Transverse colon (tissue), 4 donors: Measurements from ENCODE around the gene PMIS2. TPM values are rescaled to one million over a fixed set of nuclear protein-coding genes. Genes with fewer than 3 reads are reported as not detected.
"Not testable (repeated sequence)": the region's sequence is repeated elsewhere in the genome, so short reads cannot be mapped to it uniquely, and the experiment has no call there.

Experiments used
- DNase-seq: peaks from one replicate; pipeline ENCODE4 v3.0.0-alpha.2; 2019
- H3K27ac ChIP-seq, 4 donors: fragments of 200-600 bp; sonication (generic); 2 replicates each; pipeline ENCODE4 v1.5.1; 2016 to 2018; ENCODE audit warnings: inconsistent platforms in 4 of 4
- H3K27me3 ChIP-seq: fragments of 200-600 bp; sonication (generic); 2 replicates; pipeline ENCODE4 v1.5.1; 2017; ENCODE audit warnings: inconsistent platforms
- H3K36me3 ChIP-seq, 4 donors: fragments of 200-600 bp; sonication (generic); 2 replicates each; pipeline ENCODE4 v1.5.1; 2017 to 2019; ENCODE audit warnings: inconsistent platforms in 4 of 4
- H3K4me1 ChIP-seq, 4 donors: fragments of 200-600 bp; sonication (generic); 2 replicates each; pipeline ENCODE4 v1.5.1; 2017 to 2020; ENCODE audit warnings: inconsistent platforms in 4 of 4
- H3K4me3 ChIP-seq, 4 donors: fragments of 200-600 bp; sonication (generic); 1 replicate in 1 of 4; 2 replicates in 3 of 4; pipeline versions ENCODE4 v1.5.1 to v1.6.1; 2017 to 2019; ENCODE audit warnings: inconsistent platforms in 4 of 4
- H3K9me3 ChIP-seq, 2 donors: fragments of 200-600 bp; sonication (generic); 2 replicates each; pipeline ENCODE4 v1.5.1; 2017 to 2019; ENCODE audit warnings: inconsistent platforms in 2 of 2
- CTCF ChIP-seq, 5 experiments: fragments of 200-600 bp in 3 of 5; fragments of 450-650 bp in 2 of 5; sonication (generic) in 3 of 5; IDR thresholded peaks; 1 replicate in 2 of 5; 2 replicates in 3 of 5; pipeline ENCODE4 v1.5.1; 2016 to 2017; ENCODE audit warnings: antibody characterized with exemption in 5 of 5, inconsistent platforms in 3 of 5, mild to moderate bottlenecking in 2 of 5, moderate library complexity in 1 of 5
- EP300 ChIP-seq: sonication (generic); formaldehyde crosslinking; IDR thresholded peaks from one replicate; pipeline ENCODE4 v1.6.1; 2017; ENCODE audit warnings: antibody characterized with exemption, low read depth
- POLR2A ChIP-seq: fragments of 450-650 bp; IDR thresholded peaks from one replicate; pipeline ENCODE4 v1.6.1; 2016; ENCODE audit warnings: antibody characterized with exemption, mild to moderate bottlenecking, moderate library complexity
- POLR2AphosphoS5 ChIP-seq, 3 donors: sonication (generic); formaldehyde crosslinking; IDR thresholded peaks; one replicate each; pipeline ENCODE4 v1.6.1; 2016; ENCODE audit warnings: antibody characterized with exemption in 3 of 3
- WGBS, 2 donors: methylation state at CpG; one replicate each; pipeline ENCODE4 v1.1.5; 2018; ENCODE audit warnings: low coverage in 1 of 2; 5-methylcytosine and 5-hydroxymethylcytosine counted together
- in situ Hi-C, 4 donors: fragments of 200-750 bp; cut with MboI; loops; one replicate each; pipeline versions ENCODE4 v1.15.0 to v1.15.1; 2017; ENCODE audit warnings: low sequenced_read_pairs in 3 of 4, low pct_ligation_motif_present in 1 of 4, low pct_unique_long_range_greater_than_20kb in 1 of 4
- intact Hi-C: fragments of 100-400 bp; cut with DNase I; formaldehyde crosslinking; loops from one replicate; pipeline ENCODE4 v1.15.1; 2023; ENCODE audit warnings: low total_unique reads
- total RNA-seq, 4 donors: library from RNA; depleted of rRNA; stranded (reverse); fragments of >200 nt; gene quantifications; one replicate each; pipeline ENCODE4 v1.1.0, GENCODE V29; 2016

Gene PMIS2
- total RNA-seq, 4 donors from 2014 or later = not detected

- WGBS, 2 donors = 64 to 72% methylated on average over 5 to 7 of the region's 7 CpGs
- no peak for DNase-seq
- no peaks in the 10 kb centered on the region for H3K4me1 ChIP-seq
- no peaks in the 10 kb centered on the region for H3K36me3 ChIP-seq
- intact Hi-C loops (loop anchor here (1.0 kb wide), 1 partner anchor 13 kb away; no protein-coding TSS in a partner anchor), in situ Hi-C loops (no loop called here)
- H3K9me3 ChIP-seq = peaks cover 10 to 16% of the 10 kb centered on the region in 2 donors
- TF ChIP-seq EP300 (no peak), CTCF (IDR thresholded peaks at IDR 0.05) (no peak), POLR2AphosphoS5 (IDR thresholded peaks at IDR 0.05) (no peak), POLR2A (no peak)
- H3K27ac ChIP-seq = no peak overlapping the region
- no peak overlapping the region for H3K4me3 ChIP-seq
- no peaks in the 10 kb centered on the region for H3K27me3 ChIP-seq
Measured at GRCh38 chr19:35578707-35579106, 7.3 kb upstream of the PMIS2 start.

GRCh38 chr19:35582760-35583159 lies 3.2 kb upstream of the PMIS2 start:
- no peaks in the 10 kb centered on the region for H3K4me1 ChIP-seq
- no peak for TF ChIP-seq POLR2AphosphoS5 (IDR thresholded peaks at IDR 0.05)
- TF ChIP-seq EP300 = no peak
- TF ChIP-seq POLR2A = no peak
- TF ChIP-seq CTCF (IDR thresholded peaks at IDR 0.05) = no peak
- no peak overlapping the region for H3K4me3 ChIP-seq
- intact Hi-C loops = no loop called here
- DNase-seq = no peak
- peaks cover 4% of the 10 kb centered on the region for H3K27me3 ChIP-seq
- no peaks in the 10 kb centered on the region for H3K36me3 ChIP-seq
- H3K9me3 ChIP-seq = no peaks in the 10 kb centered on the region
- 80 to 89% methylated on average over 1 of the region's 1 CpG for WGBS, 2 donors
- H3K27ac ChIP-seq = no peak overlapping the region
- in situ Hi-C loops = no loop called here

- H3K9me3 ChIP-seq = no peaks in the 10 kb centered on the region
- H3K27me3 ChIP-seq = peaks cover 10% of the 10 kb centered on the region
- TF ChIP-seq EP300 = no peak
- no peak for TF ChIP-seq POLR2A
- H3K4me1 ChIP-seq = no peaks in the 10 kb centered on the region
- DNase-seq = no peak
- H3K36me3 ChIP-seq = no peaks in the 10 kb centered on the region
- no peak overlapping the region for H3K27ac ChIP-seq
- in situ Hi-C loops (no loop called here), intact Hi-C loops (no loop called here)
- WGBS, 2 donors = 20 to 48% methylated on average over 1 of the region's 1 CpG
- H3K4me3 ChIP-seq = no peak overlapping the region
Measured at GRCh38 chr19:35587321-35587720, 1.3 kb downstream of the PMIS2 start.

GRCh38 chr19:35590875-35591274 lies 4.9 kb downstream of the PMIS2 start:
- no peak overlapping the region for H3K4me3 ChIP-seq
- DNase-seq = no peak
- H3K4me1 ChIP-seq = no peaks in the 10 kb centered on the region
- in situ Hi-C loops = no loop called here
- intact Hi-C loops = no loop called here
- WGBS, 2 donors = 76 to 84% methylated on average over 3 of the region's 3 CpGs
- no peaks in the 10 kb centered on the region for H3K9me3 ChIP-seq
- H3K27ac ChIP-seq = no peak overlapping the region
- H3K27me3 ChIP-seq = peaks cover 11% of the 10 kb centered on the region
- TF ChIP-seq CTCF (IDR thresholded peaks at IDR 0.05) (no peak), POLR2A (no peak)
- no peaks in the 10 kb centered on the region for H3K36me3 ChIP-seq

GRCh38 chr19:35592226-35592625 lies 6.3 kb downstream of the PMIS2 start:
- H3K4me3 ChIP-seq = no peak overlapping the region
- intact Hi-C loops = no loop called here
- no peaks in the 10 kb centered on the region for H3K4me1 ChIP-seq
- in situ Hi-C loops = no loop called here
- 20 to 26% methylated on average over 7 to 8 of the region's 8 CpGs for WGBS, 2 donors
- H3K9me3 ChIP-seq = no peaks in the 10 kb centered on the region
- no peak overlapping the region for H3K27ac ChIP-seq
- no peaks in the 10 kb centered on the region for H3K36me3 ChIP-seq
- peaks cover 11% of the 10 kb centered on the region for H3K27me3 ChIP-seq
- no peak for DNase-seq
- TF ChIP-seq CTCF (IDR thresholded peaks at IDR 0.05) (peak; percentile 28 to 40 (median 34)), POLR2A (no peak)

GRCh38 chr19:35595026-35595425 lies 9.1 kb downstream of the PMIS2 start:
- WGBS, 2 donors = 66 to 100% methylated on average over 1 to 3 of the region's 3 CpGs
- DNase-seq, H3K4me1 ChIP-seq, H3K27ac ChIP-seq, in situ Hi-C loops, H3K36me3 ChIP-seq, H3K9me3 ChIP-seq, H3K4me3 ChIP-seq, intact Hi-C loops: not testable (repeated sequence)
- H3K27me3 ChIP-seq = peaks cover 11% of the 10 kb centered on the region
